ENCODE measurements around the gene MAP4K2. TPM values are rescaled to one million over a fixed set of nuclear protein-coding genes. Genes with fewer than 3 reads are reported as not detected.

The MAP4K2 gene
- total and polyA plus RNA-seq, 4 donors: 15.0 to 41.8 (median 23.8) TPM

- H3K4me3 ChIP-seq: no peak overlapping the region
- no peak overlapping the region for H3K9ac ChIP-seq (ENCODE audit: insufficient read depth in 1 of 2, low read length in 2 of 2)
- no peaks in the 10 kb centered on the region for H3K27me3 ChIP-seq (ENCODE audit: control insufficient read depth in 3 of 3, insufficient read depth in 3 of 3, low read length in 2 of 3)
- peaks cover 0 to 17% (median 8%) of the 10 kb centered on the region in 5 donors for H3K4me1 ChIP-seq (ENCODE audit: control insufficient read depth in 5 of 5, insufficient read depth in 5 of 5, low read length in 5 of 5)
- H3K9me3 ChIP-seq (ENCODE audit: control insufficient read depth in 4 of 4, insufficient read depth in 3 of 4, low read length in 3 of 4): no peaks in the 10 kb centered on the region
- H3K36me3 ChIP-seq (ENCODE audit: control insufficient read depth in 4 of 4, insufficient read depth in 4 of 4, low read length in 4 of 4): peaks cover 0 to 4% (median 2%) of the 10 kb centered on the region in 4 donors
- TF ChIP-seq, protein P1, sequence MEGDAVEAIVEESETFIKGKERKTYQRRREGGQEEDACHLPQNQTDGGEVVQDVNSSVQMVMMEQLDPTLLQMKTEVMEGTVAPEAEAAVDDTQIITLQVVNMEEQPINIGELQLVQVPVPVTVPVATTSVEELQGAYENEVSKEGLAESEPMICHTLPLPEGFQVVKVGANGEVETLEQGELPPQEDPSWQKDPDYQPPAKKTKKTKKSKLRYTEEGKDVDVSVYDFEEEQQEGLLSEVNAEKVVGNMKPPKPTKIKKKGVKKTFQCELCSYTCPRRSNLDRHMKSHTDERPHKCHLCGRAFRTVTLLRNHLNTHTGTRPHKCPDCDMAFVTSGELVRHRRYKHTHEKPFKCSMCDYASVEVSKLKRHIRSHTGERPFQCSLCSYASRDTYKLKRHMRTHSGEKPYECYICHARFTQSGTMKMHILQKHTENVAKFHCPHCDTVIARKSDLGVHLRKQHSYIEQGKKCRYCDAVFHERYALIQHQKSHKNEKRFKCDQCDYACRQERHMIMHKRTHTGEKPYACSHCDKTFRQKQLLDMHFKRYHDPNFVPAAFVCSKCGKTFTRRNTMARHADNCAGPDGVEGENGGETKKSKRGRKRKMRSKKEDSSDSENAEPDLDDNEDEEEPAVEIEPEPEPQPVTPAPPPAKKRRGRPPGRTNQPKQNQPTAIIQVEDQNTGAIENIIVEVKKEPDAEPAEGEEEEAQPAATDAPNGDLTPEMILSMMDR (IDR thresholded peaks at IDR 0.05; ENCODE audit: control extremely low read depth, extremely low read depth): no peak
- H3K27ac ChIP-seq (ENCODE audit: low read depth in 1 of 2, low read length in 1 of 2): no peak overlapping the region
- 86 to 90% methylated on average over 19 of the region's 19 CpGs for WGBS, 2 donors
- DNase-seq (no peak), ATAC-seq (ENCODE audit: insufficient read depth, low FRiP score) (no peak)
These were observed 45.3 kb downstream of the MAP4K2 start for GRCh38 chr11:64757549-64758329.

GRCh38 chr11:64755681-64756361 lies 47.2 kb downstream of the MAP4K2 start:
- peaks cover 0 to 17% (median 8%) of the 10 kb centered on the region in 5 donors for H3K4me1 ChIP-seq (ENCODE audit: control insufficient read depth in 5 of 5, insufficient read depth in 5 of 5, low read length in 5 of 5)
- H3K27ac ChIP-seq (ENCODE audit: low read depth in 1 of 2, low read length in 1 of 2): no peak overlapping the region
- ATAC-seq (ENCODE audit: insufficient read depth, low FRiP score) (no peak), DNase-seq (no peak)
- no peak overlapping the region for H3K4me3 ChIP-seq
- no peaks in the 10 kb centered on the region for H3K27me3 ChIP-seq (ENCODE audit: control insufficient read depth in 3 of 3, insufficient read depth in 3 of 3, low read length in 2 of 3)
- 89% methylated on average over 13 of the region's 13 CpGs for WGBS, 2 donors
- no peak overlapping the region for H3K9ac ChIP-seq (ENCODE audit: insufficient read depth in 1 of 2, low read length in 2 of 2)
- H3K36me3 ChIP-seq (ENCODE audit: control insufficient read depth in 4 of 4, insufficient read depth in 4 of 4, low read length in 4 of 4): peaks cover 0 to 4% (median 1%) of the 10 kb centered on the region in 4 donors
- TF ChIP-seq, protein P1 (IDR thresholded peaks at IDR 0.05; ENCODE audit: control extremely low read depth, extremely low read depth): no peak
- H3K9me3 ChIP-seq (ENCODE audit: control insufficient read depth in 4 of 4, insufficient read depth in 3 of 4, low read length in 3 of 4): no peaks in the 10 kb centered on the region

DNA sequence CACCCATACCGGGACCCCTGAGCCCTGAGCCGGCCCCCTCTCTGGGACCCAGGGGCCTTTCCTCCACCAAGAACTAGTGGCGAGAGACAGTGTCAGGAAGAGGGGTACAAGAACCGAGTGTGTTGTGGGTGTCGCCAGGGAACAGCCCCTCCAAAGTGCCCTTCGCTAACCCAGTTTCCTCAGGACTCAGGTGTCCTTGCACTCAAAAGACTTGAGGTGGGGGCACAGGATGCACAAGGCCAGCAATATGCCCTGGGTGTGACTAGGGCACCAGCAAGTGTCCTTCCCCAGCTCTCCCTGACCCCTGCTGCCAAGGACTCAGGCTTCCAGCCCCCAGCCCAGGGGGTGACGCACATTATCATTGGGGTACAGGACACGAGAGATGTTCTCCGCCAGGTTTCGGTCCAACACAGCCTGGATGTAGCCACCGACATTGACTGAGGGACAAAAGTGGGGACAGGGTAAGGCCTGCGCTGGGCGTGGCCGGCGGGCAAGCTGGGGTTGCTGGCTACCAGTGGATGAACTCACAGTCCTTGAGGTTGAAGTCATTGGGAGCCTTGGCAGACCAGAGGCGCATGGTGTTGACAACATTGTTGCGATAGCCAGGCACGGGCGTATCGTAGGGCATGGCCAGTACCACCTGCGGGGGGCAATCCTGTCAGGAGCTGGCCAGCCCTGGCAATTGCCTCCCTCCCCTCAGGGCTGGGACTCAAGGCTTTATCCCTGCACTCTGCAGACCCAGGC lies 47.9 kb downstream of the MAP4K2 start:
- TF ChIP-seq, protein P1 (IDR thresholded peaks at IDR 0.05; ENCODE audit: control extremely low read depth, extremely low read depth): no peak
- H3K4me3 ChIP-seq: no peak overlapping the region
- peaks cover 0 to 10% (median 2%) of the 10 kb centered on the region in 5 donors for H3K4me1 ChIP-seq (ENCODE audit: control insufficient read depth in 5 of 5, insufficient read depth in 5 of 5, low read length in 5 of 5)
- ATAC-seq (ENCODE audit: insufficient read depth, low FRiP score): no peak
- 93% methylated on average over 21 of the region's 21 CpGs for WGBS, 2 donors
- peaks cover 0 to 4% (median 1%) of the 10 kb centered on the region in 4 donors for H3K36me3 ChIP-seq (ENCODE audit: control insufficient read depth in 4 of 4, insufficient read depth in 4 of 4, low read length in 4 of 4)
- no peak overlapping the region for H3K9ac ChIP-seq (ENCODE audit: insufficient read depth in 1 of 2, low read length in 2 of 2)
- H3K9me3 ChIP-seq (ENCODE audit: control insufficient read depth in 4 of 4, insufficient read depth in 3 of 4, low read length in 3 of 4): no peaks in the 10 kb centered on the region
- no peaks in the 10 kb centered on the region for H3K27me3 ChIP-seq (ENCODE audit: control insufficient read depth in 3 of 3, insufficient read depth in 3 of 3, low read length in 2 of 3)
- DNase-seq: no peak
- H3K27ac ChIP-seq (ENCODE audit: low read depth in 1 of 2, low read length in 1 of 2): no peak overlapping the region

Data from lung (tissue), 12 donors.